Fibroblast of skin of abdomen (primary cell): Measurements from ENCODE around the gene ANKRD24.
"Not testable (repeated sequence)": the region's sequence is repeated elsewhere in the genome, so short reads cannot be mapped to it uniquely, and the experiment has no call there.

Experiments
- DNase-seq: peaks from one replicate; pipeline ENCODE4 v3.0.0-alpha.2; 2013

ANKRD24 gene

DNA sequence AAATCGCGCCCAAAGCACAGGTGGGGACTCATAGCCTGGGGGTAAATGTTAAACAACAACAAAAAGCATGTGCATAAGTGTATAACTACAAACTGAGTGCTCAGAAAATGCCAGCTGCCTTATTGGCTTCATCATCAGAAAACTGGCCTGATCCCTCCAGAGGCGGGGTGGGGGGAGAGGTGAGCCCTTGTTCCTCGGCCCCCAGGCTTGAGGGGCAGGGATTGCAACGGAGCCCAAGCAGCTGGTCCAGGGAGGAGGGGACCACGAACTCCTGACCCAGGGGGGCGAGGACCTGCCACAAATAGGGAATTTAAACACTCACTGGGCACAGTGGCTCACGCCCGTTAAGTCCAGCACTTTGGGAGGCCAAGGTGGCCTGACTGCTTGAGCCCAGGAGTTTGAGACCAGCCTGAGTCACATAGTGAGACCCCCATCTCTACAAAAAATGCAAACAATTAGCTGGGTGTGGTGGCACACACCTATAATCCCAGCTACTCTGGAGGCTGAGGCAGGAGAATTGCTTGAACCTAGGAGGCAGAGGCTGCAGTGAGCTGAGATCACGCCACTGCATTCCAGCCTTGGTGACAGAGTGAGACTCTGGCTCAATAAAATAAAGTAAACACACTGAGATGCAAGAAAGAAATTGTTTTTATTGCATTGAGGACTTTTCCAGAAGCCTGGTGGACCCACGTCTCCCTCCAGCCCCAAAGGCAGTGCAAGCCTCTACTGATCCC lies 8.8 kb upstream of the ANKRD24 start:
- DNase-seq, result no peak

DNA sequence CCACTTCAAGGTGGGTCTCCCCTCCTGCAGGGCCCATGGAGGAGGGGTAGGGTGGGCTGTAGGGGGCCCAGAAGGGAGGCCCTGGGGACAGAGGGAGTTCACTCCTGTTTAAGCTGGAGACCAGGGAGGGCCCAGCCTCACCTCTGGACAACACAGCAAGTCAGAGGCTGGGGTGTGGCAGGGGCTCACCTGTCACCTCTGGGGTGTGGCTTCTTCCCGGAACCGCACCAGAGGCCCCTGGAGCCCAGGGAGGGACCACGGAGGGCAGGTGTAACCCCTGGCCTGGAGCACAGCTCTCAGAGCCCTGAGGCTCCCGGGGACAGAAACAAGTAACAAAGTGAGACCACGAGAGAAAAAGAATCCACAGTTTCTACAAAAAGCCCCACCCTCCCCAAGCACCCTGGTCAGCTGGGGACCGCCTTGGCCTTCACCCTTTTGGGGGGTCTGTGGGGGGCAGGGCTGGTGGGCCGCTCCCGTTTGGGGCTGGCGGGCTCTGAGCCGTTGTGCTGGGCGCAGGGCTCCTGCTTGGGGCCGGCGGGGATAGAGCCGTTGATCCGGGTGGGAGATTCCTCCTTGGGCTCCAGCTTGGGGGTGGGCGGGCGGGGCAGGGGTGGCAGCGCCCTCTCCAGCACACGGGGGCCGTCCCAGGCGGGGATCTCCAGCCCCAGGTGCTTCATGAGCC lies 8.1 kb upstream of the ANKRD24 start:
- no peak for DNase-seq

DNA sequence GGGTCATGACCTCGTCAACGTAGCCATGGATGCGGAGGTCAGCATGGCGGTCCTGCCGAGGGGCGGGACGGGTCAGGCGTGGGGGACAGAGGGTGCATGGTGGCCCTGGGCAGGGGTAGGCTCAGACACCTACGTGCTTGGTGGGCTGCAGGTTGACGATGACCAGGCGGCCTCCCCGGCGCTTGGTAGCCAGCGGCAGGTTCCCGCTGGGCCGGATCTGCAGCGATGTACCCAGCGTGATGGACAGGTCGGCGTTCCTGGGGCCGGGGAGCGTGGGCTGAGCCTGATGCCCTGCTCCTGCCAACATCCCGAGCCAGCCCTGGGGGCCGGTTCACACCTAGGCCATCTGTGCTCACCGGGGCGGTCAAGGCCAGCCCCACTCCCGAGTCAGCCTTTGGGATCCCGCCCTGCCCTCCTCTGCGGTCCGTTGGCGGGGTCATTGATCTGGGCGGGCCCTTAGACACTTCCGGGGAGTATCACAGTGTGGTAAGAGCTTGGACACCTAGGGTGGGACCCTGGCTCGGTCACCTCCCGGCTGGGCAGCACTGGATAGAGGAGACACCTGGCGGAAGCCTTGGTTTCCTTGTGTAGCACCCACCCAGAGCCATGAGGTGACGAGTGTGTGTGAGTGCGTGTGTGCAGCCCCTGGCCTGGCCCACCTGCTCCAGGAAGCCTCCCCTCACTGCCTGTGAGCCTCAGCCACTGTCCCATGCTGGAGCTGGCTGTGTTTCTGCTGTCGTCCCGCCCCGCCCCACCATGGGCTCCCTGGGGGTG lies 7.4 kb upstream of the ANKRD24 start:
- DNase-seq, result no peak

DNA sequence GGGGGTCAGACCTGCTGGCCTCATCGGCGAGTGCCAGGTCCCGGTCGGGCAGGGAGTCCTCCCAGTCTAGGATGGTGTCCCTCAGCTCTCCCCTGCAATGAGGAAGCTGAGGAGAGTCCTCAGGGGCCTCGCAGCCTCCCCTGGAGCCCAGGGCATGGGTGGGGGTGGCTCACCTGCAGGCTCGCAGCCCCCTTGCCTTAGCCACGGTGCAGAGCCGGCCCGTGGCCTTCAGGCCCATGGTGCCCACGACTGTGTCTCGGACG lies 6.9 kb upstream of the ANKRD24 start:
- DNase-seq, result no peak

DNA sequence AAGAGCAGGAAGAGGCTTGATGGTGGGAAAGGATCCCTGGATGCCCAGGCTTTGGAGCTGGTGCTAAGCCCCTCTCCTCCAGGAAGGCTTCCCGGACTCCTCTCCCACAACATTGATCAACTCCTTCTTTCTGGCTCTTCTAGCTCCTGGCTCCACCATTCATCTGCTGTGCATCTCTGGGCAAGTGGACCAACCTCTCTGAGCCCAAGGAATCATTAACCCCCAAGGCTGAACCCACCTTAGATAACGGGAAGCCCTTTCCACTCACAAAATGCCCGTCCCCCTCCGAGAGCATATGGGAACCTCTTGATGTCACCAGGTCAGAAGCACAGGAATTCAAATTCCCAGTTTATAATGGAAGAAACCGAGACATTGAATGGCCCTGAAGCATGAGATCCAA lies 5.3 kb upstream of the ANKRD24 start:
- no peak for DNase-seq

DNA sequence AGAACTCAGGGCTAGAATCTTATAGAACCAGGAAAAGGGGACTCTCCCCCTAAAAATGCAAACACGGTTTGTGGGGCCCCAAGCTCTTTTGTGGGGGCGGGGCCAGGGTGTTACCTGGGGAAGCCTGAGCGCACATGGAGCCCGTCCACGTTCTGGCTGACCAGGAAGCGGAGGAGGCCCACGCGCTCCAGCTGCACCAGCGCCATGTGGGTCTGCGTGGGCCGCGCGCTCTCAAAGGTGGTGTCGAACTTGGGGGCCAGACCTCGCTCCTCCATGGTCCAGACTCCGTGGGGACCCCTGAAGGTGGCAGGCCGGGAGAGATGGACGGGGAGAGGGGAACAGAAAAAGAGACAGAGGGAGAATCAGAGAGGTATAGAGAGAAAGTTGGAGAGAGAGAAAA lies 3.5 kb upstream of the ANKRD24 start:
- no peak for DNase-seq

DNA sequence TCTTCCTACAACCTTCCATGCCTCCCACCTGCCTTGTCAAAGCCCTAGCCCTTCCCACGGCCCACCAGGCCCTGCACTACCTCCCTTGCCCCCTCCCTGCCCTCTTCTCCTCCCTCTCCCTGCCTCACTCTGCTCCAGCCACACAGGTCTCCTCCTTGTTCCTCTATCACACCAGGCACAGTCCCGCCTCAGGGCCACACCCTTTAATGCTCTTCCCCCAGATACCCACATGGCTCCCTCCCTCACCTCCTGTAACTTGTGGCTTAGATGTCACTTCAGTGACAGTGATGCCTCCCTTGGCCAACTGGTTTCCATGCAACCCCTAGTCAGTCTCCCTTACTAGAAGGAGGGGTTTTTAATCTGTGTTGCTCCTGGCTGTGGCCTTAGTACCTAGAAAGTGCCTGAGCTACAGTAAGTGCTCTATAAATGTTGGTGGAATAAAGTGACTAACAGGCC lies 1.4 kb upstream of the ANKRD24 start:
- DNase-seq, result no peak

DNA sequence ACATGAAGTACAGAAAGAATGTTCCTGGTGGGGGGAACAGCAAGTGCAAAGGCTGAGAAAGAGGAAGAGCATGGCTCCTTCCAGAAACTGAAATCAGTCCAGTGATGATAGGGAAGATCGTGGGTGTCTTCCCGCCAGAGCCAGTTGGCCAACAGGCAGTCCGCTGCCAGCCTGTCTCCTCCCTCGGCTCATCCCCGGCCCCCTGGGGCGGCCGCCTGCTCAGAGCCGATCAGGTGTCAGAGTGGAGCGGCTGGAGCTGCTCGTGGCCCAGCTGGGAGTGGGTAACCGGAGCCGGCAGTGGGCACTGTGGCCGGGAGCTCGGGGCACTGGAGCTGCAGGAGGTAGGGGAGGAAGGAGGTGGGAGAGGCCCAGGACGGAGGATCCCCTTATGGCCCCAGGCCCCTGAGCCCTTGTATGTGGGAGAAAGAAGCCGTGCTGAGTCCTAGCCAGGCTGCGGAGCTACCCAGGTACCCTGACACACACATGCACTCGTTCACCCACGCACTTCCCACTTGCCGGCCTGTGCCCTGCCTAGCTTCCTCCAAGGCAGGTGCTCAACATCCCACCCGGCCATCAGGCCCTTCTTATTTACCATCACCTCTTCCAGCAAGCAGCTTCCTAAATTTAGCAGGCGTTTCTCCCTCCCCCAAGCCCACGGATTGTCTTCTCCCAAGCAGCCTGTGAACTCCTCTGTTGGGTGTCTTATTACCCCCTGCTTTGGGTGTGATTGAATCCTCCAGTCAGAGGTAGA lies 1.7 kb downstream of the ANKRD24 start:
- no peak for DNase-seq

DNA sequence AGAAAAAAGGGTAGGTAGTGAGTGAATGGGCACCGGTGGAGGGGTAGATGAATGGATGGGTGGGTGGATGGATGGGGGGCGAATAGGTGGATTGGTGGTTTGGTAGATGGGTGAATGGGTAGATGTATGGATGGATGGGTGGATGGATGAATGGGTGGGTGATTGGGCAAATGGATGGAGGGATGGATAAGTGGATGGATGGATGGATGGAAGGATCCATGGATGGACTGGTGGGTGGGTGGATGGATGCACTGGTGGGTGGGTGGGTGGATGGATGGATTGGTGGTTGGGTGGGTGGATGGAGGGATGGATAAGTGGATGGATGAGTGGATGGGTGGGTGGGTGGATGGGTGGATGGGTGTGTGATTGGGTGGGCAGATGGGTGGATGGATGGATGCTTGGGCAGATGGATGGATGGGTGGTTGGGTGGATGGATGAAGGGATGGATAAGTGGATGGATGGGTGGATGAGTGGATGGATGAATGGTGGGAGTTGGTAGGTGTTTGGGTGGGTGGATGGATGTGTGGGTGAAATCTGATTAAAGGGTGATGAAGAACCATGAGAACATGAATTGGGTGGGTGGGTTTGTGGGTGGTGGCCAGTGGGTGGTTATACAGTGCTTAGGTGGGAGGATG lies 2.3 kb downstream of the ANKRD24 start:
- DNase-seq, result no peak

DNA sequence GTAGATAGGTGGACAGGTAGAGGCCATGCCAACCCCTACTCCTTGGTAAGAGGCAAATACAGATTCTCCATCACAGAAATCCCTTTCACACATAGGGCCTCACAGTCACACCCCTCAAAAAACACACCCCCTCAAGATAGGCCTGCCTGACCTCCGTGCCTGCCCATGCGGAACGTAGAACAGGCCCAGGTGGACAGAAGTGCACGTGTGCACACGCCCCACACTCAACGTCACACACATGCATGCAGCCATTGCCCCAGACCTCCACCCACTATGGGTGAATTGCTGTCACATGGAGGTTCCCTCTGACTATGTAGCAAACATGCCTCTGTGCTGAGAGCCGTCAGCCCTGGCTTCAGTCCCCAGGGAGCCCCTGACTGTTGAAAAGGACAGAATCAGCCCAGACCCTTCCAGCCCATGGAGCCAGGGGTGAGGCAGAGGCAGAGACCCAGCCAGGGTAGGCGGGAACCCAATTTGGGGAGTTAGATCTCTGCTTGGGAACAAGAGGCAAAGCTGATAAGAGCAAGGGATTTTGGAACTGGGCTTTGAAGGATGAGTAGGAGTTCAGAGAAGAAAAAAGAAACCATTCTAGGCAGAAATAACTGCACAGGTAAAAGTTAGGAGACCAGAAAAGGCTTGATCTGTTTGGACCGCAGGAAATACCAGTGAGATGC lies 3.1 kb downstream of the ANKRD24 start:
- no peak for DNase-seq

DNA sequence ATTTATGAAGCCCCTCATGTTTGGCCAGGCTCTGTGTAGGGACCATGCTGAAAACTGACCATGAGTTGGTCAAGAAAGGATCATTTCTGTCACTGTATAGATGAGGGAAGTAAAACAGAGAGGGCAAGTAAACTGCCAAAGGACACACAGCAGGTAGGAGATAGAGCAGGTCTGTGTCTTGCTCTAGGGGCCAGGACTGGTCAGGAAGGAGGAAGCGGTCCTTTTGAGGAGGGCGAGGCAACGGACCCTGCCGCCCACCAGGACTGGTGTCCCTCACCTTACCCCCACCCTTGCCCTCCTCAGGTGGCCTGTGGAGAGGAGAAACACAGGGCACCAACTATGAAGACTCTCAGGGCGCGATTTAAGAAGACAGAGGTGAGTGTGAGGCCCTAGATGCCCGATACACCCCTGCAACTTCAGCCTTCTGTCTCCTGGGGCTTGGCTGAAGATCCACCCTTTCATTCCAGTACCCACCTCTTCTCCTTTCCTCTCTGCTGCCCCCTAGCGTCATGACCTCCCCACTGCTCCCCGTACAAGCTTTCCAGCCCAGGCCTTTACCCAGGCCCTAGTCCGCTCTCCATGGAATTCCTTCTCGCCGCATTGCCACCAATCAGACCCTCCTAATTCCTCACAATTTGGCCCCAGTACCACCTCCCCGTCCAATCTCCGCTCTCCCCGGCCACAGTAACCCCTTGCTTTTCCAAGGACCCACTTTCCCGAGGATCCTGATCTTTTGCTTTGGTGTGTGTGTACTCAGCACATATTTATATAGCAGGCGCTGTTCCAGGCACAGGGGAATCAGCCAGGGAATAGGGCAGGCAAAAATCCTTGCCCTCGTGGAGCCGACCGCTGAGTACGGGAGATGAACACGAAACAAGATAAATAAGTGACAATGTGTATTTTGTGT lies 3.9 kb downstream of the ANKRD24 start:
- peak; percentile 61 for DNase-seq

DNA sequence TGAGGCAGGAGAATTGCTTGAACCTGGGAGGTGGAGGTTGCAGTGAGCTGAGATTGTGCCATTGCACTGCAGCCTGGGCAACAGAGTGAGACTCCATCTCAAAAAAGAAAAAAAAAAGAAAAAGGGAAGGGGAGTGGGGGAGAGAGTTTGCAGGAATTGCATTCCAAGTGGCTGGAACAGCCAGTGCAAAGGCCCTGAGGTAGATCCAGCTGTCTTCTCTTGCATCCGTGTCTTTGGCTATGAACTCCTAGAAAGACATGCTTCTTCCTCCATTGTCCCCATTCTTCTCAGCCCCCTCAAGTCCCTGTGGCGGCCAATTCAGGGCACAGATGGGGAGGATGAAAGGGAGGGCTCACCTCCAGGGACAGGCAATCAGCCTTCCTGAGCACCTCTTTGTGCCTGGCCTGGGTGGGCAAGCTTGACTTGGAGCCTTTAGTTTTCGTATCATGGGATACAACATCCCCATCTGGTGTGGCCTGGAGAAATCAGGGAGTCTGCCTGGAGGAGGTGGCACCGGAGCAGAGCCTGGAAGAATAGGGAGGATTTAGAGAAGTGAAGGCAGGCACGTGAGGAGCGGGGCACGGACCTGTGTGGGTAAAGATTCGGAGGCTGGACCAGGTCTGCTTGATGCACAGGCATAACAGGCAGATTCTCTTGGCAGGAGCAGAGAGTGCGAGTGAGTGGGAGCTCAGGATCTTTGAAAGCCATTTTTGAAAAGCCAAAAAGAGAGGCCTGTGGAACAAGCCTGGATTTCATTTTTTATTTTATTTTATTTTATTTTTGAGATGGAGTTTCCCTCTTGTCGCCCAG lies 5.0 kb downstream of the ANKRD24 start:
- DNase-seq, result no peak

DNA sequence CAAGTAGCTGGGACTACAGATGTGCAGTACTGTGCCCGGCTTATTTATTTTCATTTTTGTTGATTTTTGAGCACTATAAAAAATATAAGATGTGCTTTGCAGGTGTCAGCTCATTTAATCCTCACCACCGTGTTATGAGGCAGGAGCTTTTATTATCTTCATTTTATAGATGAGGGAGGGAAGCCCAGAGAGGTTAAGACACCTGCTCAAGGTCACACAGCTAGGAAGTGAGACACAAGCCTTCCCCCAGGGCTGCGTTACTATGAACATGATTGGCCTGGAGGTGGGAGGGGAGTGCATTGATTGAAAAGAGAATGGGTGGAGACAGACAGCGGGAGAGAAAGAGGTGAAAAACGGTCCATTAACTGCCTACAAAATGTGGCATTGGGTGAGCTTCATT lies 7.2 kb downstream of the ANKRD24 start:
- no peak for DNase-seq

DNA sequence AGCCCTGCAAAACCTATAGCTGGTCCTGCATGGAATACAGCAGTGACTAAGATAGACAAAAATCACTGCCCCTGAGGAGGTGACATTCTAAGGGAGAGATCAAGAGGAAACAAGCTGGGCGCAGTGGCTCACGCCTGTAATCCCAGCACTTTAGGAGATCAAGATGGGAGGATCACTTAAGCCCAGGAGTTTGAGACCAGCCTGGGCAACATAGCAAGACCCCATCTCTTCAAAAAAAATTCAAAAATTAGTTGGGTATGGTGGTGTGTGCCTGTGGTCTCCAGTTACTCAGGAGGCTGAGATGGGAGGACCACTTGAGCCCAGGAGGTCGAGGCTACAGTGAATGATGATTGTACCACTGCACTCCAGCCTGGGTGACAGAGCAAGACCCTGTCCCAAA lies 10.0 kb downstream of the ANKRD24 start:
- not testable (repeated sequence) for DNase-seq

DNA sequence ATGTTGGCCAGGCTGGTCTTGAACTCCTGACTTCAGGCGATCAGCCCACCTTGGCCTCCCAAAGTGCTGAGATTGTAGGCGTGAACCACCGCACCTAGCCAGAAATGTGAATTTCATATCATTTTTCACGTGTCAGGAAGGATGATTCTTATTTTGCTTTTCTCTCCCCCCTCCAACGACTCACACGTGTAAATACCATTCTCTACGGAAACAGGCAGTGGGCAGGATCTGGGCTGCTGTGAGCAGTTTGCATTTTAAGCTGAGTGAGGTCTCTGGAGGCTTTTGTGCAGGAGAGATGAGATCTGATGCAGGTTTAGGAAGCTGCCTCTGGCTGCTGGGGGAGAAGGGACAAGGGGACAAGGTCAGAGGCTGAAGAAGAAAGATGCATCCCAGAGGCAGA lies 11.9 kb downstream of the ANKRD24 start:
- no peak for DNase-seq

DNA sequence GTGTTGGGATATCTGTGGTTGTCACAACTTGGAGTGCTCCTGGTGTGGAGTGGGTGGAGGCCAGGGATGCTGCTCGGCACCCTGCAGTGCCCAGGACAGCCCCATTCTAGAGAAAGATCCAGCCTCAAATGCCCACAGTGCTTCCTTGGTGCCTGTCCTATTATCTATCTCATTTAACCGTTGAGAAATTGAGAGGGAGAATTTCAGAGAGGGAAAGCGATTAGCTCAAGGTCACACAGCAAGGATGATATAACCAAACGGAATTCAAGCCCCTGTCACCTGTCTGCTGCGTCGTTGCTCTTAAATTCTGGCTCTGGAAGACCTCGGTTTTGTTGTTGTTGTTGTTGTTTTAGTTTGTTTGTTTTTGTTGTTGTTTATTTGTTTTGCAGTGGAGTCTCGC lies 13.5 kb downstream of the ANKRD24 start:
- DNase-seq, result no peak

DNA sequence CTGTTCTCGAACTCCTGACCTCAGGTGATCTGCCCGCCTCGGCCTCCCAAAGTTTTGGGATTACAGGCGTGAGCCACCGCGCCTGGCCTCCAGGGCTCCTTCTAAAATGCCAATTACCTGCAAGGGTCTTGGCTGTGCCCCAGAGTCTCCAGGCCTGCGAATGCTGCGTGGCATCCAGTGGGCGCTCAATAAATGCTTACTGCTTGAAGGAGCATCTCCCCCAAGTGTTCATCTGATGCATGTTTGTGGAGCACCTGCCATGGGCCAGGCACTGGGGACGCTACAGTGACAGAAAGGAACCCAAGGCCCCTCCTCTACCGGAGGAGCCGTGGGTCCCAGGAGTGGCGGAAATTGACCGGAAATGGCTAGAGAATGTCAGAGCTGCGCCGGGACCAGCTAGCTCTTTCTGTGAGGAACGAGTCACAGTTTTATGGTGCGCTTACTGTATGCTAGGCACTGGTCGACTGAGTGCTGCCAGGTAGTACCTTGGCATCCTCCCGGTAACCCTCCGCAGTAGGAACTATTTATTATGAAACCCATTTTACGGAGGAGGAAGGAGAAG lies 14.2 kb downstream of the ANKRD24 start:
- no peak for DNase-seq

DNA sequence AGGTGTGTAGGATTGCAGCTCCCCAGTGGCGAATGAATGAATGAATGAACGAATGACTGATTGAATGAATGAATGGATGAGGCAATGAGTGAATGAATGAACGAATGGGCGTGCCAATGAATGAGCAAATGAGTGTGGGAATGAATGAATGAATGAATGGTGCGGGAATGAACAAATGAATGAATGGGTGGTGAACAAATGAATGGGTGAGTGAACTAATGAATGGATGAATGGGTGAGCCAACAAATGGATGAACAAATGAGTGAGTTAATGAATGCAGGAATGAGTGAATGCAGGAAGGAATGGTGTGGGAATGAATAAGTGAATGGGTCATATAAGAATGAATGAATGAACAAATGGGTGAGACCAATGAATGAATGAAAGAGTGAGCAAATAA lies 14.7 kb downstream of the ANKRD24 start:
- DNase-seq, result no peak

DNA sequence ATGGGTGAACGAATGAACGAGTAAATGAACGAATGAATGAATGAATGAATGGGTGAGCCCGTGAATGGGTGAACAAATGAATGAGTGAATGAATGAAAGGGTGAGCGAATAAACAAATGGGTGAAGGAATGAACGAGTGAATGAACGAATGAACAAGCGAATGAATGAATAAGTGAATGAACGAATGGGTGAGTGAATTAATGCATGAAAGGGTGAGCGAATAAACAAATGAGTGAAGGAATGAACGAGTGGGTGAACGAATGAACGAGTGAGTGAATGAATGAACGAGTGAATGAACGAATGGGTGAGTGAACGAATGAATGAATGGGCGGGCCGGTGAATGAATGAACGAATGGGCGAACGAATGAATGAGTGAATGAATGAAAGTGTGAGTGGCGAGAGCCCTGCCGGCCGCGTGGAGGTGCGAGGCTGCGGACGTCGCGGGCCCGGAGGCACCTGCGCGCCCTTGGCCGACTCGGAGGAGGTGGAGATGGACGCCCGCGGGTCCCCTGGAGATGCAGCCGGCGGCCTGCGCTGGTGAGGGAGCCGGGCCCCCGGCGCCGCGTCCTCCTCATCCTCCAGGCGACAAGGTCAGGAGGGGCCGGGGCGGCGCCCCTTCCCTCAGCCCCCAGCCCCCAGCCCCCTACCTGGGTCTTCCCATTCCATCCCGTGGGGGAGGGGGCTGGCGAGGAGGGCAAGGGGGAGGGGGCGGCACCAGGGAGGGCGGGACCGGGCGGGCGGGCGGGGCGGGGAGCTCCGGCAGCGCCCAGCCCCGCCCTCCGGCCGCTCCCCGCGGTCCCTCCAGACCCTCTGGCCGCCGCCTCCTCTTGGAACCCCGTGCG lies 15.4 kb downstream of the ANKRD24 start:
- DNase-seq, result no peak
